WERI-Rb-1 (cell line): ENCODE data around the gene UMPS.

ENCODE experiments used
- DNase-seq: peaks from one replicate; pipeline ENCODE4 v3.0.0-alpha.2; 2020
- H3K27ac ChIP-seq: fragments of 250-450 bp; sonication (Bioruptor Pico); 2 replicates; pipeline ENCODE4 v1.5.1; 2020; ENCODE audit warnings: mild to moderate bottlenecking, moderate library complexity
- H3K27me3 ChIP-seq: fragments of 250-450 bp; sonication (Bioruptor Pico); 2 replicates; pipeline ENCODE4 v1.5.1; 2021; ENCODE audit warnings: mild to moderate bottlenecking, low read depth, moderate library complexity; ENCODE audit not compliant: insufficient read depth, severe bottlenecking
- H3K36me3 ChIP-seq: fragments of 250-450 bp; sonication (Bioruptor Pico); 2 replicates; pipeline ENCODE4 v1.5.1; 2020; ENCODE audit warnings: mild to moderate bottlenecking, moderate library complexity
- H3K4me3 ChIP-seq: 2 replicates; pipeline ENCODE4 v1.5.1; 2011; ENCODE audit warnings: low read depth, mild to moderate bottlenecking, control low read depth, low read length
- H3K9me3 ChIP-seq: fragments of 250-450 bp; sonication (Bioruptor Pico); 2 replicates; pipeline ENCODE4 v1.5.1; 2021; ENCODE audit warnings: mild to moderate bottlenecking, moderate library complexity; ENCODE audit not compliant: severe bottlenecking
- TF ChIP-seq, protein P1 (sequence below): IDR thresholded peaks from 2 replicates; pipeline ENCODE4 v1.5.1; 2011; ENCODE audit warnings: low read depth, mild to moderate bottlenecking, control low read depth, inconsistent platforms, low read length

Gene UMPS

DNA sequence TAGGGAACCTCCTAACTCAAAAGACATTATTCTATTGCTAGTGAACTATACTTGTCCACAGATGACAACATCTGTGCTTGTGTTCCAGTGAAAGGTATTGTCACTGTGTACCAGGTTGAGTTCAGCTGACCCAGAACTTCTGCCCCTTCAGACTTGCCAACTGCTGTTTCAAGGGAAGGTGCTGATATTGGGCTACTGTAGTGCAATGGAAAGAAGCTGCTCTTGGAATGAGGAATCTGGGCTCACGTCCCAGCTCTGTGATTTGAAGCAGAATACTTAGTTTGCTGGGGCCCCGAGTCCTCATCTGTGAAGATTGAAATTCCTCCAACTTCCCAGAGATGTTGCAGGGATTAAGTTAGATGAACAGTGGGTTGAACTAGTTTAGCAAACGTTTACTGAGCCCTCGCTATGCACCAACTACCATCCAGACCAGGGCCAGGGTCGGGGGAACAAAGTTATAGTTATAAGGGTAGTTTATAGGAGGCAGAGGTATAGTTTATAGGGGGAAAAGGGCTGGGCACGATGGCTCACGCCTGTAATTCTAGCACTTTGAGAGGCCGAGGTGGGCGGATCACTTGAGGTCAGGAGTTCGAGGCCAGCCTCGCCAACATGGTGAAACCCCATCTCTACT lies 15.9 kb upstream of the UMPS start:
- Histone ChIP-seq H3K27me3 (no peaks in the 10 kb centered on the region), H3K4me3 (no peak overlapping the region), H3K27ac (no peak overlapping the region), H3K9me3 (no peaks in the 10 kb centered on the region), H3K36me3 (peaks cover 6% of the 10 kb centered on the region)
- no peak for DNase-seq
- TF ChIP-seq, protein P1, sequence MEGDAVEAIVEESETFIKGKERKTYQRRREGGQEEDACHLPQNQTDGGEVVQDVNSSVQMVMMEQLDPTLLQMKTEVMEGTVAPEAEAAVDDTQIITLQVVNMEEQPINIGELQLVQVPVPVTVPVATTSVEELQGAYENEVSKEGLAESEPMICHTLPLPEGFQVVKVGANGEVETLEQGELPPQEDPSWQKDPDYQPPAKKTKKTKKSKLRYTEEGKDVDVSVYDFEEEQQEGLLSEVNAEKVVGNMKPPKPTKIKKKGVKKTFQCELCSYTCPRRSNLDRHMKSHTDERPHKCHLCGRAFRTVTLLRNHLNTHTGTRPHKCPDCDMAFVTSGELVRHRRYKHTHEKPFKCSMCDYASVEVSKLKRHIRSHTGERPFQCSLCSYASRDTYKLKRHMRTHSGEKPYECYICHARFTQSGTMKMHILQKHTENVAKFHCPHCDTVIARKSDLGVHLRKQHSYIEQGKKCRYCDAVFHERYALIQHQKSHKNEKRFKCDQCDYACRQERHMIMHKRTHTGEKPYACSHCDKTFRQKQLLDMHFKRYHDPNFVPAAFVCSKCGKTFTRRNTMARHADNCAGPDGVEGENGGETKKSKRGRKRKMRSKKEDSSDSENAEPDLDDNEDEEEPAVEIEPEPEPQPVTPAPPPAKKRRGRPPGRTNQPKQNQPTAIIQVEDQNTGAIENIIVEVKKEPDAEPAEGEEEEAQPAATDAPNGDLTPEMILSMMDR, result no peak

- no peaks in the 10 kb centered on the region for H3K9me3 ChIP-seq
- TF ChIP-seq, protein P1, result no peak
These were observed 7.7 kb upstream of the UMPS start for GRCh38 chr3:124722589-124722988.

GRCh38 chr3:124730941-124731297 lies 667 bp downstream of the UMPS start:
- peak overlapping the region; percentile 94 for H3K27ac ChIP-seq
- peak overlapping the region; percentile 97 for H3K4me3 ChIP-seq
- H3K27me3 ChIP-seq, result no peaks in the 10 kb centered on the region
- peaks cover 25% of the 10 kb centered on the region for H3K36me3 ChIP-seq
- DNase-seq, result no peak
- no peaks in the 10 kb centered on the region for H3K9me3 ChIP-seq
- TF ChIP-seq, protein P1, result no peak

More at GRCh38 chr3:124722589-124722988, 7.7 kb upstream of the UMPS start:
- no peak overlapping the region for H3K27ac ChIP-seq
- DNase-seq, result no peak
- H3K36me3 ChIP-seq, result peaks cover 5% of the 10 kb centered on the region
- H3K4me3 ChIP-seq, result no peak overlapping the region
- no peaks in the 10 kb centered on the region for H3K27me3 ChIP-seq

- H3K27me3 ChIP-seq, result no peaks in the 10 kb centered on the region
- TF ChIP-seq, protein P1, result no peak
- DNase-seq, result no peak
- H3K9me3 ChIP-seq, result no peaks in the 10 kb centered on the region
- H3K27ac ChIP-seq, result no peak overlapping the region
- H3K36me3 ChIP-seq, result peaks cover 33% of the 10 kb centered on the region
- no peak overlapping the region for H3K4me3 ChIP-seq
These were observed 1.5 kb downstream of the UMPS start for GRCh38 chr3:124731760-124732159.

GRCh38 chr3:124741027-124741426 lies 10.8 kb downstream of the UMPS start:
- Histone ChIP-seq H3K27ac (no peak overlapping the region), H3K4me3 (no peak overlapping the region), H3K9me3 (no peaks in the 10 kb centered on the region), H3K27me3 (no peaks in the 10 kb centered on the region), H3K36me3 (peaks cover 91% of the 10 kb centered on the region)
- TF ChIP-seq, protein P1, result no peak
- DNase-seq, result no peak

DNA sequence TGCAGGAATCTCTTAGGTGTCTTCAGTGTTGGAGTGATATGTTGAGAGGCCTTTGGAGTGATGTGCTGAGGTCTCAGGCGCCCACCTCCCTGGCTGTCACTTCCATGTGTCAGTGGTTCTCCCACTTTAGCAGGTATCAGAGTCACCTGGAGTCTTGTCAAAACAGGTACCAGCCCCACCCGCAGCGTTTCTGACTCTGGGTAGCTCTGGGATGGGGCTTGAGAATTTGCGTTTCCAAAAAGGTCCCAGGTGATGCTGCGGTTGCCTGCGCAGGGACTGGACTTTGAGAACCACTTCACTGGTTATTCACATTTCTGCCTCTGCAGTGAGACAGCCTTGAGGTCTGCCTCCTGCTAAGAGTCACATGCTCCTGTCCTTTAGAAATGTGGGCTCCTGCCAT lies 15.5 kb downstream of the UMPS start:
- no peaks in the 10 kb centered on the region for H3K9me3 ChIP-seq
- H3K36me3 ChIP-seq, result peaks cover 48% of the 10 kb centered on the region
- H3K27me3 ChIP-seq, result no peaks in the 10 kb centered on the region
- TF ChIP-seq, protein P1, result no peak
- no peak overlapping the region for H3K27ac ChIP-seq
- DNase-seq, result no peak
- no peak overlapping the region for H3K4me3 ChIP-seq
